ENCODE results near the gene CGAS. TPM values are rescaled to one million over a fixed set of nuclear protein-coding genes. Genes with fewer than 3 reads are reported as not detected.
"Not testable (repeated sequence)": the region's sequence is repeated elsewhere in the genome, so short reads cannot be mapped to it uniquely, and the experiment has no call there.

Gene CGAS
- total RNA-seq, 1 experiment from 2014 or later: 19.4 TPM

- CTCF ChIA-PET: no interaction called here
- TF ChIP-seq CTCF (conservative IDR thresholded peaks at IDR 0.05; ENCODE audit: low read depth, low read length): no peak
- no peak for TF ChIP-seq EZH2 (IDR thresholded peaks at IDR 0.05; ENCODE audit: low read length, unreplicated experiment)
- no peak for TF ChIP-seq EZH2phosphoT487 (IDR thresholded peaks at IDR 0.05; ENCODE audit: borderline replicate concordance, low read length)
Observed at GRCh38 chr6:73382462-73383113, 69.5 kb downstream of the CGAS start.

GRCh38 chr6:73381531-73381930, 70.6 kb downstream of the CGAS start:
- H3K9me3 ChIP-seq (ENCODE audit: low read length); H3K4me1 ChIP-seq (ENCODE audit: insufficient read depth, low read length); H3K4me2 ChIP-seq (ENCODE audit: low read length); CTCF ChIA-PET; DNase-seq; H3K9ac ChIP-seq (ENCODE audit: low read length); H3K79me2 ChIP-seq (ENCODE audit: low read length); POLR2A ChIA-PET (ENCODE audit: unreplicated experiment); H3K4me3 ChIP-seq (ENCODE audit: low read length); intact Hi-C loops (cut with micrococcal nuclease); H2AFZ ChIP-seq (ENCODE audit: low read length); H3F3A ChIP-seq (ENCODE audit: low read length, unreplicated experiment); ATAC-seq; H3K27me3 ChIP-seq (ENCODE audit: low read length); H4K20me1 ChIP-seq (ENCODE audit: low read length); H3K36me3 ChIP-seq (ENCODE audit: low read depth, low read length); H3K27ac ChIP-seq (ENCODE audit: low read length); H3K9me2 ChIP-seq (replicated peaks; ENCODE audit: low read length); BruUV-seq (replicated peaks): not testable (repeated sequence)

More at GRCh38 chr6:73382462-73383113, 69.5 kb downstream of the CGAS start:
- POLR2A ChIA-PET (ENCODE audit: unreplicated experiment): no interaction called here
- Histone ChIP-seq H3K27me3 (ENCODE audit: low read length) (no peaks in the 10 kb centered on the region), H3K9me2 (replicated peaks; ENCODE audit: low read length) (no peaks in the 10 kb centered on the region), H3K4me1 (ENCODE audit: insufficient read depth, low read length) (no peaks in the 10 kb centered on the region), H3F3A (ENCODE audit: low read length, unreplicated experiment) (no peaks in the 10 kb centered on the region), H3K9me3 (ENCODE audit: low read length) (no peaks in the 10 kb centered on the region), H3K36me3 (ENCODE audit: low read depth, low read length) (no peaks in the 10 kb centered on the region), H3K79me2 (ENCODE audit: low read length) (no peaks in the 10 kb centered on the region), H3K4me3 (ENCODE audit: low read length) (no peak overlapping the region), H2AFZ (ENCODE audit: low read length) (no peak overlapping the region), H3K4me2 (ENCODE audit: low read length) (no peak overlapping the region), H4K20me1 (ENCODE audit: low read length) (no peaks in the 10 kb centered on the region), H3K9ac (ENCODE audit: low read length) (no peak overlapping the region), H3K27ac (ENCODE audit: low read length) (no peak overlapping the region)
- DNase-seq (peak; percentile 37), ATAC-seq (no peak)
- no TSS peak for BruUV-seq (replicated peaks)
- intact Hi-C loops (cut with micrococcal nuclease): no loop called here

- POLR2A ChIA-PET (ENCODE audit: unreplicated experiment): no interaction called here
- BruUV-seq (replicated peaks): no TSS peak
- no peak for DNase-seq
Observed at GRCh38 chr6:73377225-73377624, 74.9 kb downstream of the CGAS start.

More at GRCh38 chr6:73377225-73377624, 74.9 kb downstream of the CGAS start:
- Histone ChIP-seq H3K9me3 (ENCODE audit: low read length) (no peaks in the 10 kb centered on the region), H4K20me1 (ENCODE audit: low read length) (no peaks in the 10 kb centered on the region), H3K36me3 (ENCODE audit: low read depth, low read length) (no peaks in the 10 kb centered on the region), H3K9ac (ENCODE audit: low read length) (no peak overlapping the region), H3K9me2 (replicated peaks; ENCODE audit: low read length) (no peaks in the 10 kb centered on the region), H3K27ac (ENCODE audit: low read length) (no peak overlapping the region), H3K4me3 (ENCODE audit: low read length) (no peak overlapping the region), H3F3A (ENCODE audit: low read length, unreplicated experiment) (no peaks in the 10 kb centered on the region), H3K27me3 (ENCODE audit: low read length) (no peaks in the 10 kb centered on the region), H3K4me1 (ENCODE audit: insufficient read depth, low read length) (no peaks in the 10 kb centered on the region), H3K4me2 (ENCODE audit: low read length) (no peak overlapping the region), H3K79me2 (ENCODE audit: low read length) (no peaks in the 10 kb centered on the region), H2AFZ (ENCODE audit: low read length) (no peak overlapping the region)
- no peak for ATAC-seq
- TF ChIP-seq EZH2 (IDR thresholded peaks at IDR 0.05; ENCODE audit: low read length, unreplicated experiment): no peak
- no peak for TF ChIP-seq CTCF (conservative IDR thresholded peaks at IDR 0.05; ENCODE audit: low read depth, low read length)
- no peak for TF ChIP-seq EZH2phosphoT487 (IDR thresholded peaks at IDR 0.05; ENCODE audit: borderline replicate concordance, low read length)
- intact Hi-C loops (cut with micrococcal nuclease): no loop called here
- CTCF ChIA-PET: interaction anchor here (0.6 kb wide), 1 partner anchor 12 kb away, joined by 3 read pairs; no protein-coding TSS in a partner anchor
